Ascending aorta (tissue), 2 donors: ENCODE measurements around the gene DUSP11. TPM values are rescaled to one million over a fixed set of nuclear protein-coding genes. Genes with fewer than 3 reads are reported as not detected.
"Not testable (repeated sequence)": the region's sequence is repeated elsewhere in the genome, so short reads cannot be mapped to it uniquely, and the experiment has no call there.

ENCODE experiments used
- DNase-seq, 2 donors: peaks; one replicate each; pipeline ENCODE4 v3.0.0-alpha.2; 2019; ENCODE audit warnings: low spot score in 2 of 2
- H3K27ac ChIP-seq, 2 donors: fragments of 200-600 bp; sonication (generic); one replicate each; pipeline ENCODE4 v1.5.1; 2016 to 2017; ENCODE audit warnings: mild to moderate bottlenecking in 1 of 2
- H3K27me3 ChIP-seq: fragments of 200-600 bp; sonication (generic); one replicate; pipeline ENCODE4 v1.5.1; 2017
- H3K36me3 ChIP-seq, 2 donors: fragments of 200-600 bp; sonication (generic); one replicate each; pipeline ENCODE4 v1.5.1; 2016
- H3K4me1 ChIP-seq, 2 donors: fragments of 200-600 bp; sonication (generic); one replicate each; pipeline ENCODE4 v1.5.1; 2016 to 2017; ENCODE audit warnings: mild to moderate bottlenecking in 1 of 2
- H3K4me3 ChIP-seq, 2 donors: fragments of 200-600 bp; sonication (generic); one replicate each; pipeline ENCODE4 v1.5.1; 2016 to 2017; ENCODE audit warnings: mild to moderate bottlenecking in 1 of 2
- H3K9me3 ChIP-seq, 2 donors: fragments of 200-600 bp; sonication (generic); one replicate each; pipeline ENCODE4 v1.5.1; 2016
- intact Hi-C: fragments of 100-400 bp; cut with DNase I; formaldehyde crosslinking; loops from one replicate; pipeline ENCODE4 v1.15.1; 2023
- total RNA-seq: library from RNA; depleted of rRNA; stranded (reverse); fragments of >200 nt; gene quantifications from one replicate; pipeline ENCODE4 v1.1.0, GENCODE V29; 2016
- TF ChIP-seq, protein P1 (sequence below), 3 experiments: fragments of 200-600 bp in 2 of 3; fragments of 450-650 bp in 1 of 3; sonication (generic) in 2 of 3; IDR thresholded peaks; one replicate each; pipeline ENCODE4 v1.5.1; 2016 to 2019; ENCODE audit warnings: antibody characterized with exemption in 3 of 3, mild to moderate bottlenecking in 1 of 3, moderate library complexity in 1 of 3

DUSP11 gene
- total RNA-seq, 1 donor from 2014 or later, result 24.6 TPM

- H3K27me3 ChIP-seq, result no peaks in the 10 kb centered on the region
- intact Hi-C loops, result loop anchor here (1.0 to 5.0 kb wide), 7 partner anchors 40 to 717 kb away; partner anchors contain the start of genes ALMS1, DGUOK, PRADC1 and SFXN5
- TF ChIP-seq, protein P1, sequence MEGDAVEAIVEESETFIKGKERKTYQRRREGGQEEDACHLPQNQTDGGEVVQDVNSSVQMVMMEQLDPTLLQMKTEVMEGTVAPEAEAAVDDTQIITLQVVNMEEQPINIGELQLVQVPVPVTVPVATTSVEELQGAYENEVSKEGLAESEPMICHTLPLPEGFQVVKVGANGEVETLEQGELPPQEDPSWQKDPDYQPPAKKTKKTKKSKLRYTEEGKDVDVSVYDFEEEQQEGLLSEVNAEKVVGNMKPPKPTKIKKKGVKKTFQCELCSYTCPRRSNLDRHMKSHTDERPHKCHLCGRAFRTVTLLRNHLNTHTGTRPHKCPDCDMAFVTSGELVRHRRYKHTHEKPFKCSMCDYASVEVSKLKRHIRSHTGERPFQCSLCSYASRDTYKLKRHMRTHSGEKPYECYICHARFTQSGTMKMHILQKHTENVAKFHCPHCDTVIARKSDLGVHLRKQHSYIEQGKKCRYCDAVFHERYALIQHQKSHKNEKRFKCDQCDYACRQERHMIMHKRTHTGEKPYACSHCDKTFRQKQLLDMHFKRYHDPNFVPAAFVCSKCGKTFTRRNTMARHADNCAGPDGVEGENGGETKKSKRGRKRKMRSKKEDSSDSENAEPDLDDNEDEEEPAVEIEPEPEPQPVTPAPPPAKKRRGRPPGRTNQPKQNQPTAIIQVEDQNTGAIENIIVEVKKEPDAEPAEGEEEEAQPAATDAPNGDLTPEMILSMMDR (IDR thresholded peaks at IDR 0.05), result no peak
- H3K36me3 ChIP-seq, result peaks cover 15 to 27% of the 10 kb centered on the region in 2 donors
- no peaks in the 10 kb centered on the region for H3K9me3 ChIP-seq
- H3K27ac ChIP-seq, result peak within 1 kb of the TSS; percentile 64 to 73
- peaks cover 0 to 16% of the 10 kb centered on the region in 2 donors for H3K4me1 ChIP-seq
- DNase-seq, result peak; percentile 84 to 98
- peak within 1 kb of the TSS; percentile 73 to 79 for H3K4me3 ChIP-seq
Measured at GRCh38 chr2:73736855-73737779, 42.8 kb downstream of the DUSP11 start, which contains the start of gene TPRKB. Gene TPRKB (minus strand): TSS chr2:73737345. CDS start chr2:73734569, 2,776 bp downstream.

- H3K4me1 ChIP-seq, result peaks cover 0 to 16% of the 10 kb centered on the region in 2 donors
- peak overlapping the region; percentile 51 to 73 for H3K27ac ChIP-seq
- intact Hi-C loops, result loop anchor here (5.0 kb wide), 4 partner anchors 41 to 664 kb away; partner anchors contain the start of genes ALMS1, DGUOK and SFXN5
- H3K27me3 ChIP-seq, result no peaks in the 10 kb centered on the region
- TF ChIP-seq, protein P1 (IDR thresholded peaks at IDR 0.05), result no peak
- DNase-seq, result no peak
- peaks cover 16 to 30% of the 10 kb centered on the region in 2 donors for H3K36me3 ChIP-seq
- no peaks in the 10 kb centered on the region for H3K9me3 ChIP-seq
- peak overlapping the region; percentile 73 to 79 for H3K4me3 ChIP-seq
Measured at GRCh38 chr2:73736378-73736777, 43.5 kb downstream of the DUSP11 start.

- Histone ChIP-seq H3K36me3 (peaks cover 22 to 52% of the 10 kb centered on the region in 2 donors), H3K27me3 (no peaks in the 10 kb centered on the region), H3K4me3 (no peak overlapping the region), H3K27ac (no peak overlapping the region), H3K9me3 (no peaks in the 10 kb centered on the region), H3K4me1 (peaks cover 0 to 2% of the 10 kb centered on the region in 2 donors)
- TF ChIP-seq, protein P1 (IDR thresholded peaks at IDR 0.05), result no peak
- intact Hi-C loops, result no loop called here
- DNase-seq, result no peak
Measured at GRCh38 chr2:73730810-73731209, 49.1 kb downstream of the DUSP11 start.

- TF ChIP-seq, protein P1 (IDR thresholded peaks at IDR 0.05), result no peak
- intact Hi-C loops, result no loop called here
- peaks cover 15 to 44% of the 10 kb centered on the region in 2 donors for H3K36me3 ChIP-seq
Measured at GRCh38 chr2:73728711-73729110, 51.2 kb downstream of the DUSP11 start.

DNA sequence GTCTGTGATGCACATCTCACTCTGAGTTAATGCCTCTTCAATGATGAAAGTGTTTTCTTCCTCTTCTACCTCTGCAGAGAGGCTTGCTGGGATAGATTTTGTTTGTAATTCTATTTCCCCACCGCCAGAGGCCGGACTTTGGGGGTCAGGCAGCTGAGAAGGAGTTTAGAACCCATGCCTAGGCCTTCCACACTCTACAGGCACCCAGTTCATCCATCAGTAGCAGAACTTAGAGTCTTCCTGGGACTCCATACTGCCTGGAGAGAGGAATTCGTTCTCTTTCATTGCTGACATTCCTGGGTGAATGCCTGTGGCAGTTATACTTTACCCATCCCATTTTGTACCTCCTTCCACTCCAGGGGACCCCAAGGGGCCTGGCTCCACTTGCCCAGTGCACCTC lies 51.9 kb downstream of the DUSP11 start:
- no peak overlapping the region for H3K4me3 ChIP-seq
- no peaks in the 10 kb centered on the region for H3K9me3 ChIP-seq
- no peaks in the 10 kb centered on the region for H3K27me3 ChIP-seq
- DNase-seq, result no peak
- TF ChIP-seq, protein P1 (IDR thresholded peaks at IDR 0.05), result no peak
- no peak overlapping the region for H3K27ac ChIP-seq
- H3K36me3 ChIP-seq, result peaks cover 10 to 37% of the 10 kb centered on the region in 2 donors
- intact Hi-C loops, result no loop called here
- no peaks in the 10 kb centered on the region for H3K4me1 ChIP-seq

More at GRCh38 chr2:73728711-73729110, 51.2 kb downstream of the DUSP11 start:
- no peak overlapping the region for H3K4me3 ChIP-seq
- no peaks in the 10 kb centered on the region for H3K4me1 ChIP-seq
- no peaks in the 10 kb centered on the region for H3K9me3 ChIP-seq
- H3K27ac ChIP-seq, result no peak overlapping the region
- DNase-seq, result no peak
- no peaks in the 10 kb centered on the region for H3K27me3 ChIP-seq

DNA sequence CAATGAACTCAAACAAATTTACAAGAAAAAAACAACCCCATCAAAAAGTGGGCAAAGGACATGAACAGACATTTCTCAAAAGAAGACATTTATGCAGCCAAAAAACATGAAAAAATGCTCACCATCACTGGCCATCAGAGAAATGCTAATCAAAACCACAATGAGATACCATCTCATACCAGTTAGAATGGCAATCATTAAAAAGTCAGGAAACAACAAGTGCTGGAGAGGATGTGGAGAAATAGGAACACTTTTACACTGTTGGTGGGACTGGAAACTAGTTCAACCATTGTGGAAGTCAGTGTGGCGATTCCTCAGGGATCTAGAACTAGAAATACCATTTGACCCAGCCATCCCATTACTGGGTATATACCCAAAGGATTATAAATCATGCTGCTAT lies 53.2 kb downstream of the DUSP11 start:
- H3K4me3 ChIP-seq, H3K27ac ChIP-seq, H3K9me3 ChIP-seq, DNase-seq, H3K27me3 ChIP-seq, H3K4me1 ChIP-seq, intact Hi-C loops: not testable (repeated sequence)
- peaks cover 6 to 25% of the 10 kb centered on the region in 2 donors for H3K36me3 ChIP-seq
